Neutrophil (primary cell): Measurements from ENCODE around the gene PTPN2.

ENCODE experiments used
- H3K27ac ChIP-seq: fragments of 200-600 bp; sonication (generic); 2 replicates; pipeline ENCODE4 v1.5.1; 2016; ENCODE audit warnings: mild to moderate bottlenecking, moderate library complexity
- H3K27me3 ChIP-seq: fragments of 200-600 bp; sonication (generic); 2 replicates; pipeline ENCODE4 v1.6.0; 2016; ENCODE audit warnings: mild to moderate bottlenecking
- H3K36me3 ChIP-seq: fragments of 200-600 bp; sonication (generic); 2 replicates; pipeline ENCODE4 v1.5.1; 2017
- H3K4me1 ChIP-seq, 2 experiments: fragments of 200-600 bp in 1 of 2; sonication (generic) in 1 of 2; 1 replicate in 1 of 2; 2 replicates in 1 of 2; pipeline versions ENCODE4 v1.5.1 to v1.6.1; 2013 to 2016; ENCODE audit warnings: low read depth in 1 of 2, low read length in 1 of 2, mild to moderate bottlenecking in 1 of 2, moderate library complexity in 1 of 2; ENCODE audit not compliant: control insufficient read depth in 1 of 2, insufficient read depth in 1 of 2
- H3K4me3 ChIP-seq, 2 experiments: fragments of 200-600 bp in 1 of 2; sonication (generic) in 1 of 2; 1 replicate in 1 of 2; 2 replicates in 1 of 2; pipeline ENCODE4 v1.5.1; 2013 to 2016; ENCODE audit warnings: low read depth in 1 of 2, low read length in 1 of 2, mild to moderate bottlenecking in 1 of 2, moderate library complexity in 1 of 2
- H3K9me3 ChIP-seq: fragments of 200-600 bp; sonication (generic); 2 replicates; pipeline ENCODE4 v1.5.1; 2016
- CTCF ChIP-seq: fragments of 200-600 bp; sonication (generic); IDR thresholded peaks from 2 replicates; pipeline ENCODE4 v1.5.1; 2016; ENCODE audit warnings: antibody characterized with exemption

PTPN2 gene

GRCh38 chr18:12821408-12821807, 62.6 kb downstream of the PTPN2 start:
- no peak overlapping the region for H3K27ac ChIP-seq
- H3K4me3 ChIP-seq: no peak overlapping the region
- H3K9me3 ChIP-seq: no peaks in the 10 kb centered on the region
- H3K4me1 ChIP-seq: no peaks in the 10 kb centered on the region
- no peak for TF ChIP-seq CTCF
- H3K36me3 ChIP-seq: peaks cover 48% of the 10 kb centered on the region
- no peaks in the 10 kb centered on the region for H3K27me3 ChIP-seq

GRCh38 chr18:12820506-12820905, 63.5 kb downstream of the PTPN2 start:
- no peak for TF ChIP-seq CTCF
- no peak overlapping the region for H3K4me3 ChIP-seq
- no peak overlapping the region for H3K27ac ChIP-seq
- H3K4me1 ChIP-seq: no peaks in the 10 kb centered on the region
- H3K9me3 ChIP-seq: no peaks in the 10 kb centered on the region
- peaks cover 53% of the 10 kb centered on the region for H3K36me3 ChIP-seq
- no peaks in the 10 kb centered on the region for H3K27me3 ChIP-seq

- H3K4me1 ChIP-seq: no peaks in the 10 kb centered on the region
- H3K4me3 ChIP-seq: no peak overlapping the region
- H3K36me3 ChIP-seq: peaks cover 49% of the 10 kb centered on the region
- no peaks in the 10 kb centered on the region for H3K9me3 ChIP-seq
- no peaks in the 10 kb centered on the region for H3K27me3 ChIP-seq
- no peak for TF ChIP-seq CTCF
- no peak overlapping the region for H3K27ac ChIP-seq
These were observed 64.2 kb downstream of the PTPN2 start for GRCh38 chr18:12819841-12820240.

GRCh38 chr18:12819322-12819721, 64.7 kb downstream of the PTPN2 start:
- Histone ChIP-seq H3K4me1 (no peaks in the 10 kb centered on the region), H3K27me3 (no peaks in the 10 kb centered on the region), H3K9me3 (no peaks in the 10 kb centered on the region), H3K27ac (no peak overlapping the region), H3K4me3 (no peak overlapping the region), H3K36me3 (peaks cover 53% of the 10 kb centered on the region)
- TF ChIP-seq CTCF: no peak

GRCh38 chr18:12818243-12818642, 65.8 kb downstream of the PTPN2 start:
- Histone ChIP-seq H3K4me1 (no peaks in the 10 kb centered on the region), H3K9me3 (no peaks in the 10 kb centered on the region), H3K27me3 (no peaks in the 10 kb centered on the region), H3K27ac (no peak overlapping the region), H3K4me3 (no peak overlapping the region), H3K36me3 (peaks cover 57% of the 10 kb centered on the region)
- TF ChIP-seq CTCF: no peak

GRCh38 chr18:12816451-12816850, 67.6 kb downstream of the PTPN2 start:
- TF ChIP-seq CTCF: no peak
- no peaks in the 10 kb centered on the region for H3K4me1 ChIP-seq
- no peaks in the 10 kb centered on the region for H3K27me3 ChIP-seq
- H3K9me3 ChIP-seq: no peaks in the 10 kb centered on the region
- peaks cover 45% of the 10 kb centered on the region for H3K36me3 ChIP-seq
- no peak overlapping the region for H3K27ac ChIP-seq
- no peak overlapping the region for H3K4me3 ChIP-seq
